Hematopoietic multipotent progenitor cell treated with erythropoietin and hydrocortisone succinate and interleukin-3 and kit ligand, for 4 days (in vitro differentiated cells): ENCODE measurements around the gene DNAJA3.

Experiments
- DNase-seq: peaks from one replicate; pipeline ENCODE4 v3.0.0-alpha.2; 2015

Gene DNAJA3

DNA sequence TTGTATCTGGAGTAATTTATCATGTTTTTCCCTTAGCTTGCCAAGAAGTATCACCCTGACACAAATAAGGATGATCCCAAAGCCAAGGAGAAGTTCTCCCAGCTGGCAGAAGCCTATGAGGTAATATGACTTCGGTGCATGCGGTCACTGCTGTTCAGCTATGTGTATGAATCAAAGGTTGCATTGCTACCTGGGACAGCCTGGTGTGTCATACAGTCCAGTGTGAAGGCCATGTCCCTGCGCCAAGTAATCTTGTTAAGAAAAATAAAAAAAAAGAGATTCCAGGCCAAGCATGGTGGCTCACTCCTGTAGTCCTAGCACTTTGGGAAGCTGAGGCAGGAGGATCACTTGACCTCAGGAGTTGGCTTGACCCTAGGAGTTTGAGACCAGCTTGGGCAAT is 11.7 kb downstream of the DNAJA3 start:
- no peak for DNase-seq

DNA sequence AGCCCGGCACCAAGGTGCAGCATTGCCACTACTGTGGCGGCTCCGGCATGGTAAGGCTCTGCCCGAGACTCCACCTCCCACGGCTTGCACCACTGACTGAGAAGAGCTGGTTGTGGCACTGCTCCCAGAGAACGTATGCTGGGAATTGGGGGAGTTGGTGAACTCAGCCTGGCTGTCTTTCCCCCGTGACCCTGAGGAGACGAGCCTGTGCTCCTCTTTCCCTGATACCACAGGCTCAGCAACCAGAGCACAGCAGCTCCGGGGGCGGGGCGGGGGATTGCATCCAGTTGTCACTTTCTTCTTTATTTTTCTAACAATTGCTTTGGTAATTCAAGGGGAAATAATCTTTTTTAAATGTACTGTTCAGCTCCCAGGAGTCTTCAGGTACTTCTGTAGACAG is 16.7 kb downstream of the DNAJA3 start:
- no peak for DNase-seq

DNA sequence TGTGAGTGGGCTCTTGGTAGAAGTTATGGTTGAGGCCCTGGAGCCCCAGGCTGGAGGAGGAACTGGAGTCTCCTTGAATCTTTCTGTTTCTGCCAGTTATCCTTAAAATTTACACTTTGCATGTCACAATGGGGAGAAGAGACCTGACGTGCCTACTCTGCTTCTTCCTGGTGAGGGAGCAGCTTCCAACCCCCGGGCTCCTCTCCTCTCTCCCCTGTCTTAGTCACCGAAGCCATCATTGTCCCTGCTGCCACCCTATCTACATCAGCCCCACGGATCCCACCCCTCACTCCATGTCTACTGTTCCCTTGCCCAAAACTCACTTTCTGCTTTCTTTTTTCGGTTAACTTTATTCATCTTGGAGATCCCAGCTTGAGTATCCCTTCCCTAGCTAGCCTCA is 17.6 kb downstream of the DNAJA3 start:
- DNase-seq, result no peak

DNA sequence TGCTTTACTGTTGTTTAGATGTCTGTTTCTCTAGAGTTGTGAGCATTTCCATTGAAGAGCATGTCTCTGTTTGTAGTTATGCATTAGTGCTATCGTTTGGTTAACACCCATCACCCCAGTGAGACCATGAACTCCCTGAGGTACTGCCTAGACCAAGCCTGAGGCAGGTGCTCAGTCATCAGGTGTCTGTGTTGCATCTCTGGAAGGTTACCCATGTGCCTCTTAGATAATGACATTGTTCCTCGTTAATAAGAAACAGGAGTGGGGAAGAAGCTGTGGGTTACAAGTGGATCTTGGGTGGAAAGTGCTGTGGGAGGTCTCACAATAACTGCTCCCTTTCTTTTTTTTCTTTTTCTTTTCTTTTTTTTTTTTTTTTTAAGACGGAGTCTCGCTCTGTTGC is 18.3 kb downstream of the DNAJA3 start:
- DNase-seq, result no peak

DNA sequence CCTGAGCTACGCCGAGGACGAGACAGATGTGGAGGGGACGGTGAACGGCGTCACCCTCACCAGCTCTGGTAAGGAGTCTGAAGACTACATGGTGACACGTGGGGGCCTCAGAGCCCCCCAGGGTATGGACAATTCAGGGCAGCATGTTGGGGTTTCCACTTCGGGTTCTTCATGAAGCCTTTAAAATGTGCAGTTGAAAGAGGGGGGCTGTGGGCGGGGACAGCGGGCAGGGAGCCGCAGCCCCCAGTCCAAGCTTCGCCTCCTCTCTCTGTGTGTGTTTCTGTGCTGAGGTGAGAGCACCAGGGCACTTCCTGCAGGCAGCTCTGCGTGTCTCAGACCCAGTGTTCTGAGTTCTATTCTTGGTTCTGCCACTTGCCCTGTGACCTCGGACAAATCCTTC is 24.8 kb downstream of the DNAJA3 start:
- no peak for DNase-seq

DNA sequence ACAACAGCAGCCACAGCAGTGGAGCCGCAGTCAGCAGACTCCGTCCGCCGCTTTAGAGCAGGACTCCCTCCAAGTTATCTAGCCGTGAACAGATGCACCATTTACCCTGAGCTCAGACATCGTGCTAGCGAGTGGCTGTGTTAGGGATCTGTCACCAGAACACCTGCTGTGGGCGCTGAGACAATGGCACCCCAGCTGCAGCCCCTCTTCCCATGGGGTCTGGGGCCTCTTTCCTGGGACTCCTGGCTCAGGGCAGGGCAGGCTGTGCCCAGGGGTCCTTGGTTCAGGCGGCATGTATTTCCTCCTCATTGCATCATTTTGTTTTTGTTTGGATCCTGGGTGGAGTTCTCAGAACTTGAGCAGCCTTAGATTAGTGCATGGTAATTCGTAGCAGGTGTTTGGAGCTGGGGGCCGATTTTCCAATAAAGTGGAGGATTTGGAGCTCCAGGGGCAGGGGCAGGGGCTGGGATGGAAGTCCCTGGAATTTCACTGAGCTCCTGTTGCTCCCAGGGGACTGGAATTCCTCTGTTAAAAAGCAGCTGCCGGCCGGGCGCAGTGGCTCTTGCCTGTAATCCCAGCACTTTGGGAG is 25.4 kb downstream of the DNAJA3 start:
- DNase-seq, result no peak

DNA sequence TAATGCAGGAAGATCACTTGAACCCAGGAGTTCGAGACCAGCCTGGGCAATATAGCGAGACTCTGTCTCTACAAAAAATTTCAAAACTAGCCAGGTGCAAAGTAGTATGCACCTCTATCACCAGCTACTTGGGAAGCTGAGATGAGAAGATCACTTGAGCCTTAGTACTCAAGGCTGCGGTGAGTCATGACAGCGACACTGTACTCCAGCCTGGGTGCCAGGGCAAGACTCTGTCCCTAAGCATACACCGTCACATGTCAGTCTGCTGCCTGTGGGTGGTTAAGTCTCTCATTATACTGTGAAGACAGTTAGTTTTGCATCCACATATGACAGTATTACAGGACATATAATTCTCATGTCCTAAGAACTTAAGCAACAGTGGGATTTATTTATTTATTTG is 27.0 kb downstream of the DNAJA3 start:
- DNase-seq, result no peak

DNA sequence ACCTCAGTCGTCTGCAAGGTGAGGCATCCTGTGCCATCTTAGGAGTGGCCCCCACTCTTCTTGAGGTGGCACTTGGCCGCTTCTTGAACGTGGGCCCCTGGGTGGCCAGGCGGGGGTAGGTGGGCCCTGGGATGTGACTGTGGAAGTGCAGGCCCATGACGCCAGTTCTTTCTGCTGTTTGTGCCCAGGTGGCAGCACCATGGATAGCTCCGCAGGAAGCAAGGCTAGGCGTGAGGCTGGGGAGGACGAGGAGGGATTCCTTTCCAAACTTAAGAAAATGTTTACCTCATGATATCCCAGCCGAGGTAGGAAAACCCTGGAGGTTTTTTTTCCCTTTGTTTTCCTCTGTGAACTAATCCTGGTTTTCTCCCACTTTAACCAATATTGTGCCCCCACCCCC is 29.0 kb downstream of the DNAJA3 start:
- DNase-seq, result no peak

DNA sequence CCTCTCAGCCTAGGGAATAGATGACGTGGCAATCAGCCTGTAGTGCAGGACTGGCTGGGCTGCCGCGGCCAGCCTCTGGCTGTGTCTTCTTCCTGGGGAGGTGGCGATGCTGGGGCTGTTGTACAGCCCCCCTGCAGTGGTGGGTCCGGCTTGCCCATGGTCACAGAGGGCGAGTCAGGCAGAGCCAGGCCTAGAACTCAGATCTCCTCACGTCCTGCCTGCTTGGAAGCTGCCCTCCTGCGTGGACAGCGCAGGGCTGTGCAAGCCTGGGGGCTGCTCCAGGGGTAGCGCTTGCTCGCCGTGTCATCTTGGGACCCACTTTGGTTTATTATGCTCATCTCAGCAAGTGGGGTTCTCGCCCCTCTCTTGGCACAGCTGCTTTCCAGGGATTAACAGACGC is 29.4 kb downstream of the DNAJA3 start:
- DNase-seq, result no peak

DNA sequence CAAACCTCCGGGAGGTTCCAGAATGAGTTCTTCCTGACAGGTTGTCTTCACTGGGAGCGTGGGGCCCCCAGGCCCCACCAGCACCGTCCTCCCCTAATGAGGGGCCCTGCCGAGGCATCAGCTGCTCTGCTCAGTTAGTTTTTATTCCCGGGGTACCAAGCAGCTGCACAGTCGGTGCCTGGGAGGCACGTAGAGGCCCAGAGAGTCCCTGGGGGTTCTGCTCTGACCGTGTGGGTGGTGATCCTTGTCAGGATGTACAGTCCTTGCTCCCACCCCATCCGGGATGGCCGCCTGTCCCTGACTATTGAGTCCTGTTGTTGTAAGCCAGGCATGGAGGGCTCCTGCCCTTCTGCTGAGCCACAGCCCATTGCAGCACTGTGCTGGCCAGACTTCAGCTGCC is 30.3 kb downstream of the DNAJA3 start:
- DNase-seq, result no peak

DNA sequence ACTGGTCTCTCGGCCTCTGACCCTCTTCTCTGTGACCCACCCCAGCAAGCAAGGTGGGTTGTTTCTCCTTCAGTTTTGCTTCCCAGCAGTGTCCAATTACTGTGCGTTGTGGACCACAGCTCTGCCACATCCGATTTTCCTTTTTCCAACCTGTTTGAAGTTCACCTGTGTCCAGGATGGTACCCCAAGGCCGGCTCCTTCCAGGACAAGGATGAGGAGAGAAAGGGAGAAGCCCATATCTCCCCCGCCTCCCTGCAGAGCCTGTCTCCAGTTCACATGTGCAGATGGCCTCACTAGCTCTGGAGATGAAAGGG is 35.2 kb downstream of the DNAJA3 start:
- no peak for DNase-seq

DNA sequence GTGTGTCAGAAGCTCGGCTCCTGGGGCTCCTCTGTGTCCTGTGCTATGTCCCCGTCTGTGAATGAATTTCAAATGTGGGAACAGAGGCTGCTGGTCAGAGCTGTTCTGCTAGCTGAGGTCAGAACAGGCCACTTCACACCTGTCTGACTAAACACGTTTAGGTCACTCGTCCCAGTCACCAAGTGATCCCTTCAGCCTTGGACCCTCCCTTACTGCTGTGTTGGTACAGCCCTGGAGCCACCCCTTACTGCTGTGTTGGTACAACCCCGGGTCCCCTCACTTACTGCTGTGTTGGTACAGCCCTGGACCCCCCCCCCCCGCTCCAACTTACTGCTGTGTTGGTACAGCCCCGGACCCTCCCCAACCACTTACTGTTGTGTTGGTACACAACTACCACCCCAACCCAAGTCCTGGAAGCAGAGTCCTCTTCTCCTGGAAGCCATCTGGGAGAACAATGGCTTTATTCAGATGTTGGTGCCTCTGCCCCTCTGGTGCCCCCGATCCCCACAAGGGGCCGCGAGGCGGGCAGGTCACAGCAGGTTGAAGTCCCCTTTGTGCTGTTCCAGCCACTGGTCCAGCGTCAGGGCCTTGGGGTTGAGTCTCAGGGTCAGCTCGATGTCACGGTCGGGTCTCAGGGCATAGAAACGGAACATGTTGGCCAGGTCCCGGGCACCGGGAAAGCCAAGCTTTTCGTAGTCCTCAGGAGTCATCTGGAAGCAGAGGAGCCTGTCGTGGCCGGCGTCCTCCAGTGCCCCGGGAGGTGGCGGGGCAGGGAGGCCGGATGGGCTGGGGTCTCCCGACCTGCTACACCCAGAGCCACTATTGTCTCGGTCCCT is 35.8 kb downstream of the DNAJA3 start:
- peak; percentile 29 for DNase-seq

DNA sequence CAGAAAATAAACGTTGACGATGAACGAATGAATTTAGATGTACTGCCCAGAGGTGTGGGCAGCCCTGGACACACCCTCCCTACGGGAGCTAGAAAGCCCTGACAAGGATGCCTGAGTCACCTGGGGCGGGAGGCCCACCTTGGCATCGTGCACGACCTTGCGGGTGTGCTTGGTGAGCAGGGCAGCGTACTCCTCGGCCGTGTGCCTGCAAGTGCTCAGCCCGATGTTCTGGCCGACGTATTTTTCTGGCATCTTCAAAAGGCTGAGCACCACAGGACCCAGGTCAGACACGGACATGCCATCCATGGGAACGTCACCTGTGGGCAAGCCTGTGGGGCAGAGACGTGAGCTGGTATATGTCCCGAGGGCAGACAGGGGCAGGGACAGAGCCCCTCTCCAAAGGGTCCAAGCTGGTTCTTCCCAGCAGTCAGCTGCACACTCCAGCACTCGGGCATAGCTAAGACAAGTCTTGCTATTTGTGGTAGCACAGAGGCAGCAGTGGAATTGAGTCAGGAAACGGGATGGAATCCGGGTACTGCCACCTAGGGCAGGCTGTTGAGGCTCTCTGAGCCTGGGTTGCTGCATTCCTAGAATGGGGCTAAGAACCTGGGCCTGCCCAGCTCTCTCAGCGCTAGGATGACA is 38.0 kb downstream of the DNAJA3 start:
- DNase-seq, result no peak

DNA sequence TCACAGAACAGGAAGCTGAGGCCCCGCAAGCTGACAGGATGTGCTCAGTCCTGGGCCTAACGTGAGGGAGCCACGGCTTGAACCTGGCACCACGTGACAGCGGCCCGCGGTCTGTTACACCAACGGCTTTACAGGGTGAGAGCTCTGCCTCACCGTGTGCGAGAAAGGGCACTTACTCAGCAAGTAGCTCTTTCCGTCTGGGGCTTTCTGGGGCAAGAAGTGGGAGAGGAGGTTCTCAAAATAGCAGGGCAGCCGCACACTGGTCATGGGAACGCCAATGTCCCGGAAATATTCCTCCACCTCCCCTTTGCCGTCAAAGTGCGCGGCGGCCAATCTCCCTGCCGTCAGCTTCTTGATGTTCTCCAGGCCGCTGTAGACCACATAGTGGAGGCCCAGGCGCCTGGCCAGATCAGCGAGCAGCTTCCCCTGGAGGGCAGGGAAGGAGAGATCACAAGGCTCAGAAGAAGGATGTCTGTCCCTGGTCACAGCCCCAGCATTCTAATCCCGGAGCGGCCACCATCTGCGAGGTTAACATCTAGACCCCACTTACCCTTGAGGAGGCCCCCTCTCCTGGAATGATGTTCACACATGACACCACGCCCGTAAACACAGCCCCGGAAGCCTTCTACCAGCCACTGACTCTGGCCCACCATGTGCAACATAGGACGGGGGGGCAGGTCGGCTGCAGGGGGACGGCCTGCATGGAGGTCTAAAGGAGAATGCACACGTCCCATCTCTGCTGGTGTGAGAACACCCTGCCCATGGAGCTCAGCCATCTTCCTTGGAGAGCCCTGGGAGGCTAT is 40.5 kb downstream of the DNAJA3 start:
- no peak for DNase-seq

DNA sequence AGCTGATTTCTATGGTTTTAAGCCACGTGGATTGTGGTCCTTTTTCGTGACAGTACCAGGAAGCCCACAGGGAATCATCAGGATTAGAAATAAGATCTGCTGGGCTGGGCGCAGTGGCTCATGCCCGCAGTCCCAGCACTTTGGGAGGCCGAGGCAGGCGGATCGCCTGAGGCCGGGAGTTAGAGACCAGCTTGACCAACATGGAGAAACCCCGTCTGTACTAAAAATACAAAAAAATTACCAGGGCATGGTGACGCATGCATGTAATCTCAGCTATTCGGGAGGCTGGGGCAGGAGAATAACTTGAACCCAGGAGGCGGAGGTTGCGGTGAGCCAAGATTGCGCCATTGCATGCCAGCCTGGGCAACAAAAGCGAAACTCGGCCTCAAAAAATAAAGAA is 42.2 kb downstream of the DNAJA3 start:
- no peak for DNase-seq

DNA sequence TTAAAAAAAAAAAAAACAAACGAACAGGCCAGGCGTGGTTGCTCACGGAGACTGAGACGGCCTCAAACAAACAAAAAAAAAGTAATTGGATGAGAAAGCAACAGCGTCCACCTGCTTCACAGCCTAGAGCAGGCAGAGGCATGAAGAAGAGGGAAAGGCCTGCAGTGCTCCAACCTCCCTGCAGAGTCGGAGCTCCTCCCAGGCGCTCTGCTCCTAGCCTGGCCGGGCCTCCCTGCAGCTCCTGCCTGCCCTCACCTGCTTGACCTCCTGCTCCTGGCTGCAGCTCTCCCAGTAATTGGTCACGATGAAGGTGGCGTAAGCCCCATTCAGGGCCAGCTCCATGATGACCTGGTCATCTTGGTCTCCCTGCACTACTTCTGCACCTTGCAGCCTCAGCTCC is 43.3 kb downstream of the DNAJA3 start:
- DNase-seq, result no peak

DNA sequence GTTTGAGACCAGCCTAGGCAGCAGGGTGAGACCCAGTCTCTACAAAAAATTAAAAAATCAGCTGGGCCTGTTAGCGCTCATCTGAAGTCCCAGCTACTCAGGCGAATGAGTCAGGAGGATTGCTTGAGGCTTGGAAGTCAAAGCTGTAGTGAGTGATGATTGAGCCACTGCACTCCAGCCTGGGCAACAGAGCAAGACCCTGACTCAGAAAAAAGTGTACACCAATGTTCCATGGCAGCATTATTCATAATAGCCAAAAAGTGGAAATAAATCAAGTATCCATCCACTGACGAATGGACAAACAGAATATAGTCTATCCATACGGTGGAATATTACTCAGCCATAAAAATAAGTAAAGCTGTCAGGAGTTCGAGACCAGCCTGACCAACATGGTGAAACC is 46.2 kb downstream of the DNAJA3 start:
- no peak for DNase-seq

DNA sequence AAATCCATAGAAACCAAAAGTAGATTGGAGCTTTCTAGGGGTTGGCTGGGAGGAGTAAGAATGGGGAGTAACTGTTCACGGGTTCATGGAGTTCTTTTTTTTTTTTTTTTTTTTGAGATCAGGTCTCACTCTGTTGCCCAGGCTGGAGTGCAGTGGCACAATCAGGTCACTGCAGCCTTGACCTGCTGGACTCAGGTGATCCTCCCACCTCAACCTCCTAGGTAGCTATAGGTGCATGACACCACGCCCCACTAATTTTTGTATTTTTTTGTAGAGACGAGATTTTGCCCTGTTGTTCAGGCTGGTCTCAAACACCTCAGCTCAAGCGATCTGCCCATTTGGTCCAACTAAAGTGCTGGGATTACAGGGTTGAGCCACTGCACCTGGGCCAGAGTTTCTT is 47.2 kb downstream of the DNAJA3 start:
- DNase-seq, result no peak

DNA sequence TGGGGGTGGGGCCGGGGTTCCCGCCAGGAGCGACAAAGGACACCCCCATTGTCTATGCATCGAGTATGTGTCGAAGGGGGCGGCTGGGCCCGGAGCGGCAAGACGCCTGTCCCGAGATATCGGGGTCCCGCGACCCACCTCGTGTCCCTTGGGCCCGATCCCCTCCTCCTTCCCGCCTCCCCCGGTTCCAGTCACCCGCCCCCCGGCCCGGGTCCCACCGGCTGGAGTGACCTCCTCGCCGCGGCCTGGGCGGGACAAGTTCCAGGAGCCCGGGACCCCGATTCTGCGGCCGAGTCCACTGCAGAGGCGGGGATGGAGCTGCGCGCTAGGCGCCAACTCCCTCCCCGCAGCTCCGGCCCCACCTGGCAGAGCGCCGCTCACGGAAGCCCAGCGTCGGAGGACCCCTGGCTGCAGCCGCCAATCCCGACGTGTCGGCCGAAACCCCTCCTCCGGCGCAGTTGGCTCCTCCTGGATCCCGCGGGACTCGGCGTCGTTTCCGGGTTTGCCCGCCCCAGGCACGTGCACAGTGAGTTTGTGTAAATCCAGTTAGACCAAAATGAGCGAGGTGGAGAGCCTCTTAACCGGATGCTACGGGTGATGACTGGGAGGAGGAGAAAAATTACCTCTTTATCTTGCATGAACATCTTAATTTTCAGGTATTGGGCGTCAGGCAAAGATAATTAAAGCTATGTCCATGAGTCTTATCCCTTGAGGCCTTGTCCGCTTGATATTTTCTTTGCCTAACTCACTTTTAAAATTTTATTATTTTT is 48.7 kb downstream of the DNAJA3 start, which contains the start of gene NMRAL1:
TSS of gene NMRAL1 (minus strand) at position 434 of the 770 bp plus-strand sequence. CDS start 493 bp downstream, outside the sequence.
- DNase-seq, result peak; percentile 98

DNA sequence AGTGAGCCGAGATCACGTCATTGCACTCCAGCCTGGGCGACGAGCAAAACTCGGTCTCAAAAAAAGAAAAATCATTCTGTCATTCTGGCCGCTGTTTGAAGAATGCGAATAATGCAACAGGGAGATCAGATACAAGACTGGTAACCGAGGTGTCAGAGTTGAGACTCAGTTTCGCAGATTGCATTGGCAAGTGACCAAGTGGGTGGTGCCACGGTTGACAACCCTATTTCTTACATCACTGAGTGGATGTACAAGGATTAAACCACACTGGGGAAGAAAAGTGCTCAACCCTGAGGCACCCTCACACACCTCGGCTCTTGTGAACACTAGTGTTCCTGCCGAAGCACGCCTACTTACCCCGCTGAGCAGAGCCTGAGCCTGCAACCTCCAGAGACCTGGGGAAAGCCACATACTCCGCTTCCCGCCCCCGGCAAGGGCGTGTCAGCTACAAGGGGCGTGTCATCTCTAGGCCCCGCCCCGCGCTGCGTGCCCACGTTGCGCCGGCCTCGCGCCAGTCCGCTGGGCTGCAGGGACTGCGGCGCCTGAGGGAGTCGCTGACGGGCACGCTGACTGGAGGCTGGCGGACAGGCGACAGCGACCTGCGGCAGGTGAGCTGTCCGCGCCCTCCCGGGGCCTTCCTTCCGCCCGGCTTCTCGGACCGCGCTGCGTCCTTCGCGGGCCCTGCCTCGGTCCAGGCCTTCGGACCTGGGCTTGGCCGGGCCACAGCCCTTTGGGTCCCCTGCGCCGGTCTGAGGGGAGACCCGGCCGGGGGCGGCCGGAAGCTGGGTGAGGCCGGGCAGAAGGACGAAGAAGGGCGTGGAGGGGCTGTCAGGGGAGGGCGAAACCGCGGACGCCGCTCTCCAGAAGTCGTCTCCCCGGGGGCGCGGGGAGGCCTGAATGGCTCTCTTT is 50.5 kb downstream of the DNAJA3 start, which contains the start of gene HMOX2:
TSS of gene HMOX2 (plus strand) at position 519 of the 909 bp plus-strand sequence. CDS start 29,127 bp downstream, outside the sequence.
- DNase-seq, result peak; percentile 96

DNA sequence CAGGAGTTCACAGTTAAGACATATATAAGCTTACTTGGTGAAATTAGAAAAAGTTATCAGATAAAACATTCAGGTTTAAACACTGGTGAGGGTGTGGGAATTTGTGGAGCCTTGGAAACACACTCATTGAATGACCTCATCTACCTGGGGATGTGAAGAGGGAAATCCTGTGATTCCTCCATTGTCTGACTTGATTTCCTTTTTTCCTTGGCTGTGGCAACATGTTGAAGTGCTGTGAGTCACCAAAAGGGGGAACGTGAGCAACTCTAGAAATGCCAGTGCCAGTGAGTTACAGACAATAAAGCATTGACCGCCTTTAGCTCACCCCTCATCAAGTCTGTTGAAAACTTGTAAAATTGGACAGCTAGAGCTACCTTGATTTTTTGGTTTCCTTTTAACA is 52.3 kb downstream of the DNAJA3 start:
- DNase-seq, result peak; percentile 57
